VCaP (cell line): ENCODE results near the gene RXFP3.

Source experiments
- H3K27ac ChIP-seq: fragments of 450-650 bp; 2 replicates; pipeline ENCODE4 v1.5.1; 2017
- CTCF ChIP-seq: fragments of 450-650 bp; conservative IDR thresholded peaks from 2 replicates; pipeline ENCODE4 v1.5.1; 2017; ENCODE audit warnings: mild to moderate bottlenecking, moderate library complexity

The RXFP3 gene

DNA sequence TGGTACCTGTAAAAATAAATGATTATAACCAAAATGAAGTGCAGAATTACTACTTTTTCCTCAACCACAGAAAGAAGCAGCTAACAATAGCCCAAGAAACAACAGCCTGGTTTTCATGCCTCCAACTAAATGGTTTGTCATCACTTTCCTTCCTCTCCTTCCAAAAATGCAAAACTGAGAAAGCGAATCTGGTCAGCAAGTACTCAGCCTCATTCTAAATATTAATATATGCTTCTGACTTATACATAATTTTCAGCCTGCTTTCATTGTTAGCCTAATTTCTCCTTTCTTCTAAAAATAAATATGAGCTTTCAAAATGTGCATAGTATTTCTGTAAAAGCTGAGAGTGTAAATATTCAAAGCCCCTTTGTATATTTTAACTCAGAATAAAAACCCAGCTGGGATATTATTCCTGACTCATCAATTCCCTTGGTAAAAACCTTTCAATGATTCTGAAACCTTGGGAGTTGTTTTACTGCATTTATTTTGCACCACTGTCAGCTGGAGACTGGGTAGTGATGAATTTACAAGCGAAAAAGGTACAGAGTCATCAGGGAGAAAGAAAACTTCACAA, 21.5 kb downstream of the RXFP3 start:
- H3K27ac ChIP-seq = no peak overlapping the region
- no peak for TF ChIP-seq CTCF

- H3K27ac ChIP-seq = no peak overlapping the region
- TF ChIP-seq CTCF = no peak
These were observed 22.0 kb downstream of the RXFP3 start for GRCh38 chr5:33958176-33958575.

DNA sequence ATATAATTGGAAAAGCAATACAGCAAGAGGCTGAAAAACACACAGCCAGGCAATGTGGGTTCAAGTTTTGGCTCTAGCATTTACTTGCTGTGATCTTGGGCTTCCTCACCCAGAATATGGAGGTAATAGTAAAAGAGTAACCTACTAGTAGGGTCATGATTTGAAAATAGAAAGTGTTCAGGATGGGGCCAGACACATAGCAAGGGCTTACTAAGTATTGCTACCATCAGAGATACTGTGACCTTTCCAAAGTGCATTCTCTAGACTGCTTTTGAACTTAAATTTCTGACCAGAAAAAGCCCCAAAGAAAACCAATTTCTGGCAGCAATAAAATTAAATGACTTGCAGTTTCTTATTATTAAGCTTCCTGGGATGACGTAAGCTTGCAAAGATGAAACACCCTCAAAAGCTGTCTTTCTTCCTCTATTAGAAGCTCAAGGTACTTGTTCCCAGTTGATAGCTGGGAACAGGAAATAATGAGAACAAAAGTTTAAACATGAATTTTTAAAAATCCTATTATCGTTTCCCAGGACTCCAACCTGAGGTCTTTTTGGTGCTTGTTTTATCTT, 28.0 kb downstream of the RXFP3 start:
- H3K27ac ChIP-seq = no peak overlapping the region
- no peak for TF ChIP-seq CTCF

DNA sequence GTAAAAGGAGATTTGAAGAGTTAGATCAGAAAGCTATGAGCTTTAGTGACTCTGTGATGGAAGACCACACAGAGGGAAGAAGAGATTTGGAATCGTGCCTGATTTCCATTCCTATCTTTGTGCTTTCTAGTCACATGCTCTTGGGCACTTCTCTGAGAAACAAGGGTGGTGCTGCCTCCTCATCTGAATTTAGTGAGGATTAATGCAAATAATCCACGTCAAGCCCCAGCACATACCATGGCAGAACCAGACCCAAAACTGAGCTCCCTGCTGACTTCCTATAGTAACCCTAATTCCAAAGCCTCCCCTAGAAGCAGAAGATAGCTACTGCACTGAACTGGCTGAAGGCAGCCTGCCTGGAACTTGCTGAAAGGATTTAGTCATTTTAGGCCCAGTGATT, 30.6 kb downstream of the RXFP3 start:
- H3K27ac ChIP-seq = no peak overlapping the region
- no peak for TF ChIP-seq CTCF

GRCh38 chr5:33968211-33969005, 32.2 kb downstream of the RXFP3 start:
- no peak overlapping the region for H3K27ac ChIP-seq
- no peak; the same call in 1 of the 2 replicates for TF ChIP-seq CTCF

- no peak overlapping the region for H3K27ac ChIP-seq
- TF ChIP-seq CTCF = peak; percentile 83
These were observed 33.6 kb downstream of the RXFP3 start for GRCh38 chr5:33969572-33970452.

GRCh38 chr5:33973271-33973670, 37.1 kb downstream of the RXFP3 start:
- TF ChIP-seq CTCF = no peak
- no peak overlapping the region for H3K27ac ChIP-seq
